Activated effector memory CD4-positive, alpha-beta T cell treated with Interleukin-2 at 50 U/mL for 16 hours (primary cell): Measurements from ENCODE around the gene PCSK1.
"Not testable (repeated sequence)": the region's sequence is repeated elsewhere in the genome, so short reads cannot be mapped to it uniquely, and the experiment has no call there.

Experiments used
- DNase-seq: peaks from one replicate; pipeline ENCODE4 v3.0.0-alpha.2; 2020

Gene PCSK1

DNA sequence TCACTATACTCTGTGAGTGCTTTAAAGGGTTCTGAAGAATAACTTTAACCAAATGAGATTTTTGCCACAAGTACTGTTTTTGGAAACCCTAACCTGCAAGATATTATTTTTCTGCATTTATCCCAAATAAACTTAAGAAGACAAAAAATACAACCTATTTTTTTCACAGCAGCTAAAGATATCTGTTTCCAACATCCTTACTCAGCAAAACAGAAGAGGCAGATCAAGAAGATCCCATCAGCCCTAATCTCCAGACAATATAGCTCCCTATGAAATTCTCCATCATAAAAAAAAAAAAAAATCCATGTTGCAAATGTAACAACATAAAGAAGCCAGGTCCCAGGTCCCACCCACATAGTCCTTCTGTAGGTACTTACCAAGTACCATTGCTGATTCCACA lies 7.6 kb downstream of the PCSK1 start:
- no peak for DNase-seq

DNA sequence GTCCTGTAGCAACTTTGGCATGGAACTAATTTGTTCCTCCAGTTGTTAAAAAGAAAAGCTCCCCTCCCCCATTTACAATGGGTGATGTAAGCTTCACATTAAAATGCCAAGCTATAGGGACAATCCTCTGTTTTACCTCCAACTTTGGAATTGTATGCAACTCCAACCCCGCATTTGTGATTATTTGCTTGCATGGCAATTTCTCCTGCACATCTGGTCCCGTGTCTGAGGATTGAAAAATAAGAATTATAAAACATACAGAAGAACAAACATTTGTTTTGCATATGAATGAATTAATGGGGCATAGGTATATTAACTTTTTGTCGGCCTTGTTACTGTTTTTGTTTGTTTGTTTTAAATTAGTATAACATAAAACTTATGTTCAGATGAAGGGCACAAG lies 17.2 kb downstream of the PCSK1 start:
- DNase-seq = no peak

DNA sequence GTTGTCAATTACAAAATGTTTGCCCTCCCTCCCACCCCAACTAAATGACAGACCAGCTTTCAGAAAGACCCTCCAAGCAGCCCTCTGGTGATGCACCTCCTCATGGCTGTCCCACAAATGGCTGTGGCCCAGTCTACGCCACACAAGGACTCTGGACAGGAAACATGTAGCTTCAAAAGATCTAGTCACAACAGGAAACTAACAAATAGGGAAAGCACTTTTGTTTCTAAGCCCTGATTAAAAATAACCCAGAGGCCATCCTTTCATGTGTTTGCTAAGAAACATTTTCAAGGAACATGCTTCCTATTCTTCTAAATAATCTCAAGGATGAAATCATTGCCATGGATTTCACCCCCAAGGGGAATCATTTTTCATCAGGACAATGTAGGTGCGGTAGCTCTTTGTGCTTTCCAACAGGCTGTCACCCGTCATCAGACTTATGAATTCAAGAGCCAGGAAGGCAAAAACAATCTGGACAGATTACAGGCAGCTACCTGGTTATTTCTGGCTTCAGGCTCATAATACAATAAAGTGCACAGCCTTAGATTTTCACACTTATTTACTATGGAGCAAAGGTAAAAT lies 20.1 kb downstream of the PCSK1 start:
- no peak for DNase-seq

DNA sequence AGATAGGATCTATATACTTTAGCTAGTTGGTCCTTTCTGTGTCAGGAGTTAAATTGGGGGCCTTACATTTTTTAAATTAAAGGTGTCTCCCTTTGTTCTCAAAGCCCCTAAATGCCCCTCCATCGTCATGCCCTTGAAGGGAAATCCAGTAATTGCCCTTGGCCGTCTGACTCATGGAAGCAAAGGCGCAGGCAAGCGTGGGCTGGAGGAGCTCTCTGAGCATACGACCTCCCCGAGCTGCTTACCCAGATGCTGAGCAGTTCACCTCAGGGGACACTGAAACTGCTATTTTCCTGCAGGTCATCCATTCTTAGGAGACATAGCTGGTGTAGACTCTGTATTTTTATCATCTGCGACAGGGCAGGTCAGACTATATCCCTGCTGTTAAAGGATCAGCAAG lies 23.0 kb downstream of the PCSK1 start:
- no peak for DNase-seq

DNA sequence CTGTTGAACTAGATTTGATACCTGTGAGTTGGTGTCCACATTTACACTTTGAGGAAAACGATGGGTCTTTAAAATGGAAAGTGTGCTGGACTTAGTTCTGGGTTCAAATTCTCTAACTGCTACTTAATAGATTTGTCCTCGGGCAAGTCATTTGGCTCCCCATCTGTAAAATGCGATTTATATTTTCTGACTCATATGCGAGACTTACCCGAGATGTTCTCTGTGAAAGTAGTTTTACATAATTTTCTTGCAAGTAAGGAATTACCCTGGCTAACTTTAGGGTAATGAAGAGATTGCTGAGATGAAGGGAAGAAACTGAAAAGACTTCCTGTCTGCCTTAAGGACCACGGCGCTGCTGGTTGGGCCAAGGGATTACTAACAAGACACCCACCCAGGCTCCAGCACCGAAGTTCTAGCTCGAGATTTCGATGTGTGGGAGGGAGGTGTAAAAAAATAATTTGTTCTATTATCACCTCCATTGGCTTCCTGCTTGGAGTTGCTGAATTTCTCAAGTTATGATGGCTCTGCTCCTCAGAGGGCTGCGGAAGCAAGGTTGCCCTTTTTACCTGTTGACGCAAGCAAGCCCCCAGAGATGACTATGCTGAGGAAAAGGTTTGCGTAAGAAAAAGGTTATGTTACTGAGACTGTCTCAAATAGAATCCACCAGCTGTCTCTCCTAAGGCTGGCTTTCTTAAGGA lies 24.1 kb downstream of the PCSK1 start:
- DNase-seq = no peak

DNA sequence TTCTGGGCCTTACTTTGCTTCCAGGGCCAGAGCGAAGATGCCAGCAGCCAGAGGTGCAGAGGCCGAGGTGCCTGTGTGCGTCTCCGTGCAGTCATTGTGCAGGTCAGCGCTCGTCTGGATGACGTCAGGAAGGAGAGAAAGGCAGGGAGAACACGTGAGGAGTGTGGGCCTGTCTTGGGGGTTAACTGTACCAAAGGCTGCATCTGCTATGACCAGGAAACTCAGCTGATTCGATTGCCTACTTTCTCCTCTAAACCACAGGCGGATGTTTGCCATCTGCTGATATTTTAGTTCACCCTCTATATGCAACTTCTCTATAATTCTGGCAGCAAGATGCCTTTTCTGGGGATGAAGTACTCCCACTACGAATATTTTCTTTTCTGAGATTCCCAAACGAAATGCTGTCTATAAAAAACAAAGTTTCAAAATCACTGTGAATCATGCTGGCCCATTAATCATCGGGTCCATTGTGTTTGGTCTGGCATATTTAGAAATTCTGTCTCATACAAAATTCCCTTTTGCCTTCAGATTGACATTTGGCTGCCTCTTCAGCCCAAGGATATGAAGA lies 24.8 kb downstream of the PCSK1 start:
- DNase-seq = no peak

DNA sequence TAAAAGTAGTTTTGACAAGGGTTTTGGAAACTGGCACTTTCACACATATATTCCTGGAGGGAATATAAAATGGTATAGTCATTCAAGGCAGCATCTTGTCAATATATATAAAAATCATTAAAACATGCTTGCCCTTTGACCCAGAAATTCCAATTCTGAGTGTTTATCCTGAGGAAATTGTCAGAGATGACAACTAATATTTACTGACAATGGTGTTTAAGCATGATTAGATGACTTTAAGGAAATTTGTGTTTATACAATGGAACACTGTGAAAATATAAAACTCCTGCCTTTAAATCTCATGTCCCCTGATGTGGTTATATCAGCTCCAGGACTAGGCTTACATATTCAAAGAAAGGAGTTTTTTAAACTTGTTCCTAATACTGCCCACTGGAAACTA lies 25.6 kb downstream of the PCSK1 start:
- no peak for DNase-seq

DNA sequence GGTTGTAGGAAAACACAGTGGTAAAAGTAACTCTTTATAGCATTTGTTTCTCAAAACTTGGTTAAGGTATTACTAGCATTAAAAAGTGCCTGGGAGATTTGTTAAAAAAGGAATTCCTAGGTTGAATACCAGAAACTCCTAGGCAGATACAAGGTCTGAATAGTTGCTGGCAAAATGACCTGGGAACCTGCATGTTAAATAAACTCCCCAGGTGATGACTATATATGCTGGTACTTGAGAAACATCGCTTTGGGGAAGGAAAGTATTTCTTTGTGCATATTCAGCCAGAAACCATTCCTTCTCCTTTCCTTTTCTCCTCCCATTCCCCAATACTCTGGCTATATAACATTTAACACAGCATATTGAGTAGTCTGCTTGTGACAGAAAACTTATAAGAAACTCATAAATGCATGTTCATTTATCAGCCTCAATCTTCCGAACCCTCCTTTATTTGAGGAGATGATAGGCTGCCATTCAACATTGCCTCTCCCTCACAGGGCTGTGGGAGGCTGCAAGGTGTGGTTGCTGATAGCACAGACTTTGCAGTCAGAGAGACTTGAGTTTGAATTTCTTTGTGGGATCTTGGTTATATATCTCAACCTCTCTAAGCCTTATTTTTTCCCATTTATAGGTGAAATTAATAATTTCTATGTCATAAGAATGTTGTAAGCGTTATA lies 28.7 kb downstream of the PCSK1 start:
- no peak for DNase-seq

DNA sequence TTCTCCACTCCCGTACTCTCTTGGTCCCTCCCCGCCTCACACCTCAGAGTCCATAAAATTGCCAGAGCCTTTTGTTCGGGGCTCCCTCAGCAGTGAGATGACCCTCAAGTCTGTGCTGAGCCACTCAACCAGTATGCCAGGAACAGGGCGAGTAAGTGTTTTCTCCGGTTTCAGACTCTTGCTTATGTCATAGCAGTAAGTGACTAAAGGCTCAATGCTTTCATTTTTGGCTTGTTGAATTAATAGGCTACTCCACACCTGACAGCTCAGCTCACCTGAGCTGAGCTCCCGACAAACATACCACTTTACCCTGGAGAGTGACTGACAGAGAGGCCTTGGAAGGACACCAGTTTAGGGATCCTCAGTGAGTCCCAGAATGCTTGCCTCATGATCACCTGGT lies 30.5 kb downstream of the PCSK1 start:
- DNase-seq = no peak

DNA sequence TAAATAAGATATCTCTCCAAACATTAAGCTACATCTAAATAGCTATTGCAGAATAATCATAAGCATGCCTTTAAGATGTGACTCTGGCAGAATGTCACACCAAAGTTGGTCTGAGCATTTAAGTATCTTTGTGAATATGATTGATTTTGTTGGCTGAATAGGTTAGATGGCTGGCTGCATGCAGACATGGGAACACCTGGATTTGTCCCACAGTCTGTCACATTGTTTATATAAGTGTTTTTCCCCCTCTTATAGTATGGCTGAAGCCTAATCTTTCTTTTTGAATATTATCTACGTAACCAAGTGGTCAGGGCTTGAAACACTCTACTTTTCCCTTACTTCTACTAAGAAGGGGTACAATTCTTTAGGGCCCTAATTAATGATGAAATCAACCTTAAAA lies 36.2 kb downstream of the PCSK1 start:
- DNase-seq = no peak

DNA sequence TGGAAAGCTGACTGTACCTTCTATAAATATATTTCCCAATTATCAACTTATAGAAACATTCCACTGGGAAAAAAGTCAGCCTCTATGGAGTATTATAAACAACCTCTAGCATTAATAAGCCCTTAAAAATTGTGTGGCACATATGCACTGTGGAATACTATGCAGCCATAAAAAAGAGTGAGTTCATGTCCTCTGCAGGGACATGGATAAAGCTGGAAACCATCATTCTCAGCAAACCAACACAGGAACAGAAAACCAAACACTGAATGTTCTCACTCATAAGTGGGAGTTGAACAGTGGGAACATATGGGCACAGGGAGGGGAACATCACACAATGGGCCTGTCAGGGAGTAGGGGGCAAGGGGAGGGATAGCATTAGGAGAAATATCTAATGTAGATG lies 37.8 kb downstream of the PCSK1 start:
- not testable (repeated sequence) for DNase-seq

DNA sequence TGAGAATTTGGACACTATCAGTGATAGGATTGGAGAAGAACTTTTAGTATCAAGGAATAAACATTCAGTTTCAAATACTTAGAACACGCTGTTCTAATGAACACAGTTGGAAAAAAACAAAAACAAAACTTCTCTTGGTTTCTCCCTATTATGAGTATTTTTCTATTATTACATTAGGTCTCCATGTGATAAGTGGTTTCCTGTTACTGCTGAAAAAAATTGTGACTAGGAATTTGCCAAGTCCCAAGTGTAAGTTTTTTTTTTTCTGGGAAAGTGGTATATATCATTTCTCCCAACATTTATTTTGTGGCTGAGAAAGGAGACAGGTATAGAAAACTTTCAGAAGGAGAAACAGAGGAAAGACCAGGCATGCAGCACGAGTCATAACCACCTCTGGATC lies 41.1 kb downstream of the PCSK1 start:
- DNase-seq = no peak

DNA sequence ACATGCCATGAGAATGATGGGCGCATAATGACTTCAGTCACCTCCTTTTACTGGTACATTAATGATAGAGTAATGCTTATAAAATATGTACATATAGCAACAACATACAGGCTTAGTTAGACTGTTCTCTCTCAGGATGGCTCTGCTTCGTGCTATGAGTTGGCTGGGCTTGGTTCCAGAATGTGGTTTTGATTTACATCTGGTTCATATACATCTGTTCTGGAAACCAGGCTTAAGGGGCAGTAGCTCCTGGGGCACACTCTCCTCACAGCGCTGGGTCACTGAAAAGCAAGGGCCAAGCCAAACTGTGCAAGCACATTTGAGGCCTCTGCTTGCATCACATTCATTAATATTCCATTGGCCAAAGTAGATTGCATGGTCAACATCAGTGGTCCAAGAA lies 44.9 kb downstream of the PCSK1 start:
- no peak for DNase-seq

DNA sequence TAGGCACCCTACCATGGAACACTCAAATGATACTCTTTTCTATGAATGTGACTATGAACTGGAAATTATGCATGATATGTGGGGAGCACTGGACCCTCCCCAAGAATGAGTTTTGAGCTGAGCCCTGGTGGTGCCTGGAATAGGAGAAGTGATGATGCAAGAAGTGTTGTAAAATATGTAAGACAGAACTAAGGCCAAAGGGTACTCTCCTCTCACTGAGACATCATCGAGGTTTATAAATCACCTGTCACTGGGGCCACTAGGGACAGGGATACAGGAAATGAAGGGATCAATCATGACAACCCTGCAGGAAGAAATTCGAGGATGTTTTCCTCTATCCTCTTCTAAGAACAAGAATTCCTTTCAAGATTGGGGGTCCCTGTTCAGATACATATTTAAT lies 45.4 kb downstream of the PCSK1 start:
- no peak for DNase-seq

DNA sequence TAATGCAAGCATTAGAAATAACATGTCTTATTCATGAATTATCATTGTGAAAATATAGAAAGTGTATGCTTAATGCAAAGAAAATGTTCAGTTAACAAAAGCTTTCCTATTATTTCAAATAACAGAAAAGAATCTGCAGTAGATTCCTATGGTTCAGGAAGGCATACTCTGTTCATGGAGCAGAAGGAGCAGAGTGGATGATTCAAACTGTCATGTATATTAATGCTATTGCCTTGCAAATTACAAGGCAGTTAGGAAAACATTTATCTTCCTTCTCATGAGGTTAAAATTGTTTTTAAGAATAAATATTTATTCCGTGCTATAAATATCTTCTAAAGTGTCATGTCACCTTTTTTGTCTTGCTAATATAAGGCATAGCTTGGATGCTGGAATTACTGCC lies 47.5 kb downstream of the PCSK1 start:
- no peak for DNase-seq

DNA sequence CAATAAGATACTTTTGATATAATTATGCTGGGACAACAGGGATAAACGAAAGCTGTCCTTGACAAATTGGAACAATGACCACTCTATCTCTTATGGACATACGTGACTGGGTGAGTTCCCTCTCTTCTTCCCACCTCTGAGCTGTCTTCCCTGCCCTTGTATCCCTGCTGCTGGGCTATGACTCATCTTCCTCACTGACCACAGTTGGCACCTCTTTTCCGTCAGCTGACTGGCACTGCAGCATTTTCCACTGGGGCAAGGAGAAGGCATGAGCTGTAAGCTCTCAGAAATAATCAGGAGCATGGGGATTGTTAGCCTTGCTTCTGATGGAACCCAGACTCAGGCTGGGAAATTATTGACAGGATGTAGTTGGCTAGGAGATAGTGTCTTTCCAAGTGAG lies 48.7 kb downstream of the PCSK1 start:
- no peak for DNase-seq

DNA sequence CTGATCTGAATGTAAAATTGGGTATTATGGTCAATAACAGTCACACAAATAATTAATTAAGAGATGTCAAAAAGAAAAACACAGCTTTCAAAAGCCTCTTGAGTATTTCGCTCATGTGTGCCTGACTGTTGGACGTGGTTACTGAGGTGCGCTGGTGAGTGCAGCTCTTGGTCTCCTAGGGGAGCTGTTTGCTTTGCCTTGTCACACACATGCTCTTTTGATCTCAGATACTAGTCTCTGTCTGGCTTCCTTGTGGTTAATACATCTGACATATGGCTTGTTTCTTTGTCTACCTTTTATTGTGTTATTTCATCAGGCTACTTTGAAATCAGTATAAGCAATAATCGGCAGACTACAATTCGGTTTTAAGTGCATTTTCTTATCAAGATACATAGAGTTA lies 51.5 kb downstream of the PCSK1 start:
- DNase-seq = no peak

DNA sequence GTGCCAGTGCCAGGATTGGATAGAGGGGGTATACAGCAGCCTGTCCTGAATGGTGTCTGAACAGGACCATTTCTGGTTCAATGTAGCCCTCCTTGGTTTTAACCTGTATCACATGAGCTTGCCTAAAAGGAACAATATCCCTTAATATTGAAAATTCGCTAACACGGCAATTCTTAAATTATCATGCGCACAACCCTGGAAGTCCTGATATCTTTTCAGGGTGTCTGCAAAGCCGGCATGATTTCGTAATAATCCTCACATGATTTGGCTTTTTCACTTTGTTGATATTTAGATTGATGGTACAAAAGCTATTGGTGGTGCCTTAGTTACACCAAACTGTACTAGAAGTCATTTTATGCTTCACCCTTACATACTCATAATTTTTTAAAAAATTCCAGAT lies 53.2 kb downstream of the PCSK1 start:
- DNase-seq = no peak

DNA sequence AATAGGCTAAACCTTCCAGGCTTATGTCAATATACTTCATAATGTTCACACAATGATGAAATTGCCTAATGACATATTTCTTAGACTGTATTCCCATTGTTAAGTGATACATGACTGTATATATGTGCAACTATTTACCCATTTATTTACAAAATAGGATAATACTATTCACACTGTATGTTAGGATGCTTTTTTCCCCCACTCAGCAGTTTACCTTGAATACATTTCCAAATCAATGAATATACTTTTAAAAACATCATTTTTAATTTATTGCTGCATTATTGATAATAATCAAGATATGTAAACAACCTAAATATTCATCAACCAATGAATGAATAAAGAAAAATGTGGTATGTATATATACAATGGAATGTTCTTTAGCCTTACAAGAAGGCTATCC lies 55.5 kb downstream of the PCSK1 start:
- no peak for DNase-seq

DNA sequence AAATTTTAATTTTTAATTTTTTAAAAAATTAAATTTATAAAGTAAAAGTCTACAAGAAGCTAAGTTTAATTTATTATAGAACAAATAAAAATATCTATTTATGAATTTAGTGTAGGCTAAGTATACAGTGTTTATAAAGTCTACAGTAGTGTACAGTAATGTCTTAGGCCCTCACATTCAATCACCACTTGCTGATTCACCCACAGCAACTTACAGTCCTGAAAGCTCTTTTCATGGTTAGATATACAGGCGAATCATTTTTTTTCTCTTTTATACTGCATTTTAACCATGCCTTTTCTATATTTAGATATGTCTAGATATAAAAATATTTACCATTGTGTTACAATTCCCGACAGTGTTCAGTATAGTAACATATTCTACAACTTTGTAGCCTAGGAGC lies 55.9 kb downstream of the PCSK1 start:
- no peak for DNase-seq

DNA sequence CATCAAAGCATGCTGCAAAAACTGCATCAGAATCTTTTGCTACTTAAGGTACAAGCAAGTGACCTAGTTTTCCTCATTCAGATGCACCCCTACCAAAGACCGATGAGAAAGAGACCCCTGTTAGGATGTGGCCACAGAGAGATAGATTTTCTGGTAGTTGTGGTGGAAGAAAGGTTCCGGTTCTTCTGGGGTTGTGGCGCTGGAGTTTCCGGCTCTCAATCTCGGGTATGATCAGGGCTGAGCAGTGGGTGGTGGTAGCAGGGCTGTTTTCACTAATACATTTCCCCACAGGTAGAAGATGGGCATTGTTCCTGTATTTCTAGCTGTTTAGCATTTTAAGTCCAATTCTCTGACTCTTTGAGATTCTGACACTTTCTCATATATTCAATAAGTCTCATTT lies 58.4 kb downstream of the PCSK1 start:
- DNase-seq = peak; percentile 16

DNA sequence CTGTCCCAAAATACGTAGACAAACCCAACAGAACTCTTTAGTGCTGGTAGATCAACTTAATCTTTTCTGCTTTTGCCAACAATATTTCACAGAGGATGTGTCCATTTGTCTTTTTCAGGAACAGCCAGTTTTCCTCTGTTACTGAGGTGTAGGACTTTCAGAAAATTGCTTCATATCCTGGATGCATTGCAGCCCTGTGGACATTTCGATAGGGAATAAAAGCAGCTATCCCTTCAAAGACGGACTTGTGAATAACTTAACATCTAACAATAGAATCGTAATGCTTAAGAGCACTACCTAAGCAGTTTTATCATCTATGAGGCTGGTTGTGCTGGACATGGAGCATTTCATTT lies 59.7 kb downstream of the PCSK1 start:
- DNase-seq = no peak

DNA sequence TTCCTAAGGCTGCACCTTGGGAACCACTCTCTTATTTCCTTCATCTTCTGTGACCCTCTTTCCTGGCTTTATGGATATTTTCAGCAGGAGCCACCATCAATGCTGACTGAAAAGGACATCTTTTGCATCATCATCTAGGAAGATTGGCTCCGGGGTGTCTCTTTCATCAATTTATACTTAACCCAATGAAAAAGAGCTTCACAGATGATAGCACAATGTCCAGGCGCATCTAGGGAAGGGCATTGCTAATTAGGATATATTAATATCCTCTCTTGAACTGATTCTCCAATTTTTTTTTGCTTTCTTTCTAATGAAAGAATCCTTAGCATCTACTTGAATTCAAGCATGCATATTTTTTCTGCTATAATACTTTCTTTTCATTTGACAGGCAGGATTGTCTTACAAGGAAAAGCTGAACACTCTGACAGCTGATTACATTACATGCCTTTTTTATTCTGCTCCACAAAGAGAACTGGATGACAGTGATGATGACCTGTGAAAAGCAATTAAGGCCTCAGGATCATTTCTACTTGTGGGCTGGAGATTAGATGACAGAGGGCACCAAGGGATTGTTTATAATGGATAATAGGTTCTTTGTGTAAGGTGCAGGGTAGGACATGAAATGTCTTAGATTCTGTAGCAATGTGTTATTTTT lies 60.2 kb downstream of the PCSK1 start:
- no peak for DNase-seq

DNA sequence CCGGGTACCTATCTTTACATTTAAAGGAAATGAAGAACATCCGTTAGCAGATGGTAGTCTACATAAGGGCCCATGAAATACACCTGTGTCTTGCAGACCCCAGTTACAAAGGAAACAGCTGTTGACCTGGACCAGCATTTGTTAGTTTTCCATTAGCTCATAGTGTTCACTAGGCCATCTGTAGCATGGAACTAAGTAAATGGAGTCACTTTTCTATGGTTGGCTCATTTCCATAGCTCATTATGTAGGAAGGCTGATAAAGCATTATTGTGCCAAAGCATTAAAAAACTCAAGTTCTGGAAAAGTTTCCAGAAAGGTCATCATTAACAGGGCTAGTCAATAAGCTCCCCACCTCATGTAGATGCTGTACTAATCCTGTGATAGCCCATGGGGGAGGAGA lies 62.1 kb downstream of the PCSK1 start:
- DNase-seq = no peak
